HG02763 (cell line): ENCODE measurements around the gene CATSPERB.
"Not testable (repeated sequence)": the region's sequence is repeated elsewhere in the genome, so short reads cannot be mapped to it uniquely, and the experiment has no call there.

Source experiments
- ATAC-seq: cut with Tn5 transposase; IDR thresholded peaks from one replicate; pipeline ENCODE4 v1.9.1; 2021; ENCODE audit warnings: mild to moderate bottlenecking, moderate library complexity; ENCODE audit not compliant: unreplicated experiment

CATSPERB gene

GRCh38 chr14:91732859-91733477 is 1.1 kb upstream of the CATSPERB start:
- no peak for ATAC-seq

DNA sequence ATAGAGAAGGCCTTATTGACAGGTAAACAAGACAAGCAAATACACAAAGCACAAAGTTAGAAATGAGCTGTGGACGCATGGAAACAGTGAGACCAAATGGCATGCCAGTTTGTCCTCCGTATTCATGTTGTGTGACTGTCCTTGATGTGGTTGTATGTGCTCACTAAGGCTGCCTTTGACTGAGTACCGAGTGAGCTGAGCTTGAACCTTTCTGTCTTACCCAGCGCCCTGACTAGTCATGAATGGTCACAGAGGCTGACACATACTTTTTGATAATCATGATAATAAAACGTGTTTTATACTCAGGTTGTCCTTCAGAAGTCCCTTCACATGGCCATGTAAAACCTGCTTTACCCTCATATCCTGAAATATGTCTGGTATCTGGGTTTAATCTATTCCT is 553 bp upstream of the CATSPERB start:
- no peak for ATAC-seq

DNA sequence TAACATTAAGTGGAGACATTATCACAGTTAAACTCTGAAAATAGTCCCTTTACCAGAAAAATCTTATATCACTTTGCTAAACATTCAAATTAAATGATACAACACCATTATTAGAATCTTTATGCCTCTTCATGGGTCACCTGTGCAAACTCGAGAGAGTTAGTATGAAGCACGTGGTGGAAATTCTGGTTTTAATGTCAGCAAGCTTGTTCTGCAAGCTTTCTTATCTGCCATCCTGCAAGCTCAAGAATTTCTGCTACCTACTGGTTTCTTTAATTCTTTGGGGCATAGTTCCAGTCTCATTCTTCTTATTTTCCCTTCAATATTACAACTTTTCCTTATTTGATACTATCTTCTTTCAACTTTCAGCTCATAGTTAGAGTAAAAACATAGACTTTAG is 868 bp downstream of the CATSPERB start:
- ATAC-seq, result no peak

GRCh38 chr14:91729756-91730155 is 2.1 kb downstream of the CATSPERB start:
- ATAC-seq, result no peak

- ATAC-seq, result no peak
These were observed 3.2 kb downstream of the CATSPERB start for GRCh38 chr14:91728616-91729183.

- no peak for ATAC-seq
These were observed 4.8 kb downstream of the CATSPERB start for GRCh38 chr14:91727121-91727520.

- ATAC-seq, result no peak
These were observed 8.4 kb downstream of the CATSPERB start for GRCh38 chr14:91723501-91723900.

DNA sequence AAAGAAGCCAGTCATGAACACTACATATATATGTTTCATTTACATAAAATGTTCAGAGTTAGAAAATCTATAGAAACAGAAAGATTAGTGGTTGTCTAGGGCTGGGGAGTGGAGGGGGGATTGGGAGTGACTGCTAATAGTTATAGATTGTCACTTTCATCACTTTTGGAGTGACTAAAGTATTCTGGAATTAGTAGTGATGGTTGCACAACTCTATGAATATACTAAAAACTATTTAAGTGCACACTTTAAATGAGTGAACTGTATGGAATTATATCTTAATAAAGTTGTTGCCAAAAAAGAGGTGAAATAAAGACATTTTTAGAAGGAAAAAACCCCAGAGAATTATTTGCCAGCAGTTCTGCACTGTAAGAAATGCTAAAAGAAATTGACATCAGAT is 9.5 kb downstream of the CATSPERB start:
- ATAC-seq, result no peak

- ATAC-seq, result no peak
These were observed 12.0 kb downstream of the CATSPERB start for GRCh38 chr14:91719839-91720238.

- no peak for ATAC-seq
These were observed 14.9 kb downstream of the CATSPERB start for GRCh38 chr14:91716999-91717398.

DNA sequence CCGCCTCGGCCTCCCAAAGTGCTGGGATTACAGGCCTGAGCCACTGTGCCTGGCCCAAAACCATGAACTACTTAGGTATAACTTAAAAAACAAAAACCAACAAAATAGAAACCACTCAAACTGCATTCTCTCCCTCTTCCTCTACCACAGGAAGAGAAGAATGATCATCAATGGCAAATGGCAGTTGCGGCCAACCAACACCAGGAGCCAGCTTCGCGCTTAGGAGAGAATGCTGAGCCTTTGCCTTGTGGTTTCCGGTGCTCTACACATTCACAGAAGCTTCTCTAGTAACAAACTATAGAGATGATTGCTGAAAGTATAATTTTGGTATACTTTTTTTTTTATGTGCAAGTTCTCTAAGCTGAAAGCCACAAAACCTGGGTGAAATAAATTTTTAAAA is 17.1 kb downstream of the CATSPERB start:
- no peak for ATAC-seq

DNA sequence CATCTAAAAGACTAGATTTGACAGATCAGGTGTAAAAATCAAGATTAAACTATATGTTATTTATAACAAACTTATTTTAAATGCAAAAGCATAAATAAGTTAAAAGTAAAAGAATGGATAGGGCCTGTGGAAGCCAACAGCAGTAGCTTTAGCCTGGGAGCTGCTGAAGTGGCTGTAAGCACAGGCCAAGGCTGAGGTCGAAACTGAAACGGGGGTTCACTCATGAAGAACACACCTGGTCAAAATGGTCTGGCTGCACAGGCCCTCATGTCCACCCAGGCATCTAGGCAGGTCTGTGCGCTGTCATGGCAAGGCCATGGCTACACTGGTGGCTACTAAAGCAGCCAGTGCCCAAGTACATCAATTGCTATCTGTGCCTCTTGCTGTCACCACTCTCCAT is 23.1 kb downstream of the CATSPERB start:
- no peak for ATAC-seq

DNA sequence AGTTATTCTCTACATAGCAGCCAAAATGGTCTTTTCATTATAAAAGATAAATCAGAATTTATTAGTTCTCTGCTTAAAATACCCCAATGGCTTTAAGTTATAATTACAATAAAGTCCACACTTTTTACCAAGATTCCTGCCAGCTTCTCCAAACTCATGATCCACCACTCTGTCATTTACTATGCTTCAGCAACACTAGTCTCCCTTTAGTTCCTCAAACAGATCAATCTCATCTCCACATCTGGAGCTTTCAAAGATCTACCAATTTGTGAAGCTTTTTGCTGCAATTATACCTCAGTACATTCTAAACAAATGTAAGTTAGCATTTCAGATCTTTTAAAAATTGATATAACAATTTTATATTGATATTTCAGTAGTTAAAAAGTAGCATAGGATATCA is 24.9 kb downstream of the CATSPERB start:
- ATAC-seq, result no peak

GRCh38 chr14:91694643-91695042 is 37.2 kb downstream of the CATSPERB start:
- no peak for ATAC-seq

DNA sequence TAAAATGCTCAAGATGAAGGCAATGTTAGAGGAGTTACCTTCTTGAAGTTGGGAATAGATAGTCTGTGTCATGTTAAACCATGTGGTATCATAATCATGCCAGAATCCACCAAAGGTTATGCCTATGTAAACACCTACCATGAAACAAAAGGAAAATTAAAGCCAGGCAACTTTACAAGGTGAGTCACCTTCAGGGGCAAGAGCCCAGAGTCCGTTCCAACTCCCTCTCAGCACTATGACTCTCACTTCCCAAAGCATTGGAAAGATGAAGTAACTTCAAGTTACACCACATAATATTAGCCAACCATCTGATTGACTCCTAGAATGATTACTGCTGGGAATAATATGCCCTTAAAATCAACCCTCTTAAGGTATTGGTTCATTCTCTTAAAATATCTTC is 38.5 kb downstream of the CATSPERB start:
- ATAC-seq, result no peak

DNA sequence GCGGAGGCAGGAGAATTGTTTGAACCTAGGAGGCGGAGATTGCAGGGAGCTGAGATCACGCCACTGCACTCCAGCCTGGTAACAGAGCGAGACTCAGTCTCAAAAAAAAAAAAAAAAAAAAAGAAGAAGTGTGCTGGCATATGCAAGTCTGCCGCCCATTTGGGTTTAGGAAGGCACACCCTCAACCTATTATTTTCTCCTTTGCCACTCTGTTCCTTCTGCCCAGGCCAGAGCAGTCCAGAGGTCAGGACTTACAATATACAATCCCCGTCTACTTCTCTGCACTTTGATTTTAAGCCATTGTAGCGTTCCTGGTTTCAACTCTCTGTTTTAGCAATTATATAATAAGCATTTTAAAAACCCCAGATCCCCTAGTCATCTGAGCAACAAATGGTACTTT is 39.8 kb downstream of the CATSPERB start:
- no peak for ATAC-seq

GRCh38 chr14:91689608-91690007 is 42.3 kb downstream of the CATSPERB start:
- ATAC-seq, result no peak

- not testable (repeated sequence) for ATAC-seq
These were observed 44.5 kb downstream of the CATSPERB start for GRCh38 chr14:91687436-91687835.

- no peak for ATAC-seq
These were observed 46.3 kb downstream of the CATSPERB start for GRCh38 chr14:91685600-91685999.

GRCh38 chr14:91681893-91682563 is 49.9 kb downstream of the CATSPERB start:
- no peak for ATAC-seq

- no peak for ATAC-seq
These were observed 50.8 kb downstream of the CATSPERB start for GRCh38 chr14:91681118-91681517.

- ATAC-seq, result no peak
These were observed 52.6 kb downstream of the CATSPERB start for GRCh38 chr14:91679273-91679672.
